ENCODE measurements around the gene ZDHHC14.

- TF ChIP-seq CTCF (conservative IDR thresholded peaks at IDR 0.05 in 1 of 2, IDR thresholded peaks at IDR 0.05 in 1 of 2; ENCODE audit: extremely low read depth in 1 of 2, insufficient read depth in 1 of 2, low read depth in 1 of 2, low read length in 2 of 2) = no peak
- no peak for TF ChIP-seq EZH2 (IDR thresholded peaks at IDR 0.05; ENCODE audit: borderline replicate concordance, low read length)
Observed at GRCh38 chr6:157398151-157398550, 17.2 kb downstream of the ZDHHC14 start.
